D721Med (cell line): Measurements from ENCODE around the gene AQP2.

Source experiments
- DNase-seq: peaks from one replicate; pipeline ENCODE4 v3.0.0; 2011; ENCODE audit warnings: low spot score; ENCODE audit not compliant: insufficient read length
- FAIRE-seq: peaks from 2 replicates; lab custom pipeline; 2011; peaks lifted over from hg19 to GRCh38; lab: Jason Lieb, UNC
- CTCF ChIP-seq: IDR thresholded peaks from 2 replicates; pipeline ENCODE4 v1.5.1; 2012; ENCODE audit warnings: mild to moderate bottlenecking, control low read depth; ENCODE audit not compliant: insufficient read depth; ENCODE audit errors: missing control alignments

Gene AQP2

GRCh38 chr12:49912345-49913255, 37.9 kb upstream of the AQP2 start:
- no peak for DNase-seq
- no peak for TF ChIP-seq CTCF
- FAIRE-seq, result no peak

DNA sequence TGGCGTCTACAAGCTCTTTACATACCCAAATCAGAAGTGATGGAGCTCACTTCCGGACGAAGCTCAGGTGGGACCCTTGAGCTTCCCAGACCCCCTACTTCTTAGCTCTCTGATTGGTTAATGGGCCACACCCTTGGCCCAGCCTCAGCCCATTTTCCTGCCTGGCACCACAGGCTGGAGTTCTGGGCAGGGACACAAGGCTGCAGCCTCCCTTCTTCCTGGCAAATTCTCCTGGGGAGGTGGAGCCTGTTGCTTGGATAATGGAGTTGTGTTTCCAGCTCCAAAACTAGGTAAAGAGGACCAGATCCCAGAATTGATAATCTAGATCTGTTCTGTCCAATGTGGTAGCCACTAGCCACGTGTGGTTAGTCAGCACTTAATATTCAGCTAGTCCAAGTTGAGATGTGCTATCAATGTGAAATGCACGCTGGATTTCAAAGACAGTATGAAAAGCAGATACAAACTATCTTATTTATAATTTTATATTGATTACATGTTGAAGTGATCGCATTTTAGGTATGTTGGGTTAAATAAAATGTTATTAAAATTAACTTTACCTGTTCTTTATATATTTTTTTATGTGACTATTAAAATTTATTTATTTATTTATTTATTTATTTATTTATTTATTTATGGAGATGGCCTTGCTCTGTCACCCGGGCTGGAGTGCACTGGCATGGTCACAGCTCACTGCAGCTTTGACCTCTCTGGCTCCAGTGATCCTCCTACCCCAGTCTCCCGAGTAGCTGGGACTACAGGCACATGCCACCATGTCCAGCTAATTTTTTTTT, 34.2 kb upstream of the AQP2 start:
- no peak for FAIRE-seq
- TF ChIP-seq CTCF, result no peak
- no peak for DNase-seq

GRCh38 chr12:49917166-49917787, 33.3 kb upstream of the AQP2 start:
- peak; percentile 78 for DNase-seq
- peak; percentile 35 for FAIRE-seq
- TF ChIP-seq CTCF, result no peak

GRCh38 chr12:49917788-49918173, 32.8 kb upstream of the AQP2 start:
- FAIRE-seq (no peak), DNase-seq (no peak)
- TF ChIP-seq CTCF, result no peak

GRCh38 chr12:49920241-49920914, 30.2 kb upstream of the AQP2 start:
- no peak for TF ChIP-seq CTCF
- DNase-seq, result no peak
- FAIRE-seq, result no peak

GRCh38 chr12:49920915-49921286, 29.6 kb upstream of the AQP2 start:
- DNase-seq, result no peak
- no peak for TF ChIP-seq CTCF
- no peak for FAIRE-seq
